ENCODE results near the gene CAMK2D.

The CAMK2D gene

DNA sequence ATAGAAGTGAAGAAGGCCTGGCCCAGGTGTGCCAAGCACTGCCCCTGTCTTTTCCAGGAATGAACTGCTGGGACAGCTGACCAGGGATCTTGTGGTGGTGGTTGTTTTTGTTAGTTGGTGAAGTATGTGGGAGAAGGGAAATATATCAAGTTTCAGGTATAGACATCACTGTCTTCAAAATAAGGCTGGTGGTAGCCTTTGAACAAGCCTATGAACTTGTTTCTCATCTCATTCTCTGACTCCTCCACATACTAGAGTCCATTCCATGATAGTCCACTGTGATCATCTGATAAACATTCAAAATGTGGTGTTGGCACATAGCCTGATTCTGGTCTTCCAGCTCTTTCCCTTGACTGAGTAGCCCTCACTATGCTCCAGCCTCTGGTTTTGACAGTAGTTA lies 303.7 kb downstream of the CAMK2D start:
- DNase-seq (ENCODE audit: low spot score), result no peak
- no peak for ATAC-seq (ENCODE audit: low read depth)
- no peak for TF ChIP-seq CTCF (IDR thresholded peaks at IDR 0.05; ENCODE audit: poor library complexity, severe bottlenecking)
- Histone ChIP-seq H3K36me3 (ENCODE audit: low read depth) (0 out of 2 replicates have a peak, but pooled peaks cover 8% of the 10 kb centered on the region), H3K27me3 (ENCODE audit: insufficient read depth, poor library complexity, severe bottlenecking) (no peaks in the 10 kb centered on the region), H3K4me3 (ENCODE audit: severe bottlenecking) (no peak overlapping the region), H3K4me1 (ENCODE audit: insufficient read depth, poor library complexity, severe bottlenecking) (peaks cover 5% of the 10 kb centered on the region), H3K9me3 (ENCODE audit: severe bottlenecking) (no peaks in the 10 kb centered on the region), H3K27ac (ENCODE audit: poor library complexity, severe bottlenecking) (no peak overlapping the region)

GRCh38 chr4:113457121-113457520 lies 304.4 kb downstream of the CAMK2D start:
- H3K9me3 ChIP-seq (ENCODE audit: severe bottlenecking), result no peaks in the 10 kb centered on the region
- H3K27ac ChIP-seq (ENCODE audit: poor library complexity, severe bottlenecking), result no peak overlapping the region
- no peaks in the 10 kb centered on the region for H3K27me3 ChIP-seq (ENCODE audit: insufficient read depth, poor library complexity, severe bottlenecking)
- ATAC-seq (ENCODE audit: low read depth) (no peak), DNase-seq (ENCODE audit: low spot score) (no peak)
- no peak for TF ChIP-seq CTCF (IDR thresholded peaks at IDR 0.05; ENCODE audit: poor library complexity, severe bottlenecking)
- 0 out of 2 replicates have a peak, but pooled peaks cover 8% of the 10 kb centered on the region for H3K36me3 ChIP-seq (ENCODE audit: low read depth)
- peaks cover 7% of the 10 kb centered on the region for H3K4me1 ChIP-seq (ENCODE audit: insufficient read depth, poor library complexity, severe bottlenecking)
- H3K4me3 ChIP-seq (ENCODE audit: severe bottlenecking), result no peak overlapping the region

DNA sequence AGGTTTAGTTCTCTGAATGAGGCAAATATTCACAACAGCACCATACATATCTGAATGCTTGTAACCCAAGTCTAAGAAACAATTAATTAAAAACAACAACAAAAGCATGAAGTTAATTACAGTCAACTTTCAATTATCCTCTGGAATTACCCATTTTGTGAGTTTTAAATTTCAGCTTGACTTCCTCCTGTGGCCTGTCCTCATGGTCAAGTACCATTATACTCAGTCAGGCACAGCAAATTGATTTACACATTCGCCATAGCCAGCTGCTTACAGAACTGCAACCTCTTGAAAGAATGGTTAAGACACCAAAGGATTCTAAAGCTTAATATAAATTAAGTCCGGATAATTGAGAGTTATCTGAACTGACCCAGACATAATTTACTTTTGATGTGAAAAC lies 306.5 kb downstream of the CAMK2D start:
- no peak for ATAC-seq (ENCODE audit: low read depth)
- peaks cover 7% of the 10 kb centered on the region for H3K4me1 ChIP-seq (ENCODE audit: insufficient read depth, poor library complexity, severe bottlenecking)
- 0 out of 2 replicates have a peak, but pooled peaks cover 5% of the 10 kb centered on the region for H3K36me3 ChIP-seq (ENCODE audit: low read depth)
- DNase-seq (ENCODE audit: low spot score), result no peak
- H3K4me3 ChIP-seq (ENCODE audit: severe bottlenecking), result no peak overlapping the region
- TF ChIP-seq CTCF (IDR thresholded peaks at IDR 0.05; ENCODE audit: poor library complexity, severe bottlenecking), result no peak
- H3K27me3 ChIP-seq (ENCODE audit: insufficient read depth, poor library complexity, severe bottlenecking), result no peaks in the 10 kb centered on the region
- no peak overlapping the region for H3K27ac ChIP-seq (ENCODE audit: poor library complexity, severe bottlenecking)
- no peaks in the 10 kb centered on the region for H3K9me3 ChIP-seq (ENCODE audit: severe bottlenecking)

DNA sequence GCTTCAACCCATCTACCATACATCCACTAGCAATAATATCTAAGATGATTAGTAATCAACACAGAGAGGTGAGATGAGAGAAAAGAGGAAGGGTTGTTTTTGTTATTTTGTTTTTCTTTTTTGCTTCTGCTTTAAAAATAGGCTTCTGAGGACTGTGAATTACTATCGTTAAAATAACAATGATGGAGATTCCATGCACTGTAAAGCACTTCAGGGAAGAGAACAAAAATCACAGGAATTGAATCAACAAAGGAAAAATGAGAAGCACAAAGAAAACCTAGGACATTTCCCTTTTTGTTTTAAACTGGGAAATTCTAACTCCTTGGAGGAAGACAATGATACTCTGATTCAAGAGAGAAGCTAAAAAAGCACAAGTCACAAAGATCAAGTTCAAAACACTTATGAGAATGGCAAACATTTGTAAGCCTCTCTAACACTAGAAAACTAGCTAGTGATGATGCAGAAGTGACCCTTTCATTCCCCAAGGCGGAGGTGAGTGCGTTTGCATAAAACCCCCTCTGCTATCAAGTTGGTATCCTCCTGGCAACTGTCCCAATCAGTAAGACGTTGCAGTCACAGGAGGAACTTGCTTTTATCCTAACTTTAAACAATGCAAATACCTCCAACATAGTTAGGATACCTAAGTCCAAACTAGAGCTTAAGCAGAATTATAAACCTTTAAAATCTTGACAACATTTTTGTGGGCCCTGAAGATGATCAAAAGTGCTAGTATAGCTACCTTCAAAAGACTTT lies 308.5 kb downstream of the CAMK2D start:
- ATAC-seq (ENCODE audit: low read depth), result peak; percentile 55; the same call in 2 of the 3 replicates
- no peak overlapping the region for H3K27ac ChIP-seq (ENCODE audit: poor library complexity, severe bottlenecking)

More for the DNA sequence above, 308.5 kb downstream of the CAMK2D start:
- no peaks in the 10 kb centered on the region for H3K9me3 ChIP-seq (ENCODE audit: severe bottlenecking)
- TF ChIP-seq CTCF (IDR thresholded peaks at IDR 0.05; ENCODE audit: poor library complexity, severe bottlenecking), result no peak
- H3K27me3 ChIP-seq (ENCODE audit: insufficient read depth, poor library complexity, severe bottlenecking), result no peaks in the 10 kb centered on the region
- H3K4me3 ChIP-seq (ENCODE audit: severe bottlenecking), result no peak overlapping the region
- no peak for DNase-seq (ENCODE audit: low spot score)
- peaks cover 7% of the 10 kb centered on the region for H3K4me1 ChIP-seq (ENCODE audit: insufficient read depth, poor library complexity, severe bottlenecking)
- H3K36me3 ChIP-seq (ENCODE audit: low read depth), result no peaks in the 10 kb centered on the region

Data from RWPE2 (cell line).